ENCODE data around the gene NPTN.

DNA sequence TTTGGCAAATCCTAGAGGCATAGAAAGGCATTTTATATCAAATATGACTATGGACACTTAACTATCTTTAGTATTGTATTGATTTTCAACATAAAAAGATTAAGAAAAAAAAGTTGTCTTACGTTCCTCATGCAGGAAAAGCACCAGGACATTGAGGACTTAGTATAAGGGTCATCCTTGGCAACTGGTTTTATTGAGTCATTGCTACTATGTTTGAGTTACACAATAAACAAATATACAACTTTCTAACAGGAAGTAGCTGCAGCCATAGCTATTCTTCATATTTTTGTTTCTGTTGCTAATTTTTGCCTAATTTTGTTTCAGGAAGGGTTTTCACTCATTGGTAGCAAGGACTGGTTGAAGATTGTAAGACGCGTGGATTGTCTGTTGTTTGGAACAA lies 93.0 kb downstream of the NPTN start:
- TF ChIP-seq POLR2AphosphoS5 (IDR thresholded peaks at IDR 0.05) = no peak
- TF ChIP-seq, protein P1, sequence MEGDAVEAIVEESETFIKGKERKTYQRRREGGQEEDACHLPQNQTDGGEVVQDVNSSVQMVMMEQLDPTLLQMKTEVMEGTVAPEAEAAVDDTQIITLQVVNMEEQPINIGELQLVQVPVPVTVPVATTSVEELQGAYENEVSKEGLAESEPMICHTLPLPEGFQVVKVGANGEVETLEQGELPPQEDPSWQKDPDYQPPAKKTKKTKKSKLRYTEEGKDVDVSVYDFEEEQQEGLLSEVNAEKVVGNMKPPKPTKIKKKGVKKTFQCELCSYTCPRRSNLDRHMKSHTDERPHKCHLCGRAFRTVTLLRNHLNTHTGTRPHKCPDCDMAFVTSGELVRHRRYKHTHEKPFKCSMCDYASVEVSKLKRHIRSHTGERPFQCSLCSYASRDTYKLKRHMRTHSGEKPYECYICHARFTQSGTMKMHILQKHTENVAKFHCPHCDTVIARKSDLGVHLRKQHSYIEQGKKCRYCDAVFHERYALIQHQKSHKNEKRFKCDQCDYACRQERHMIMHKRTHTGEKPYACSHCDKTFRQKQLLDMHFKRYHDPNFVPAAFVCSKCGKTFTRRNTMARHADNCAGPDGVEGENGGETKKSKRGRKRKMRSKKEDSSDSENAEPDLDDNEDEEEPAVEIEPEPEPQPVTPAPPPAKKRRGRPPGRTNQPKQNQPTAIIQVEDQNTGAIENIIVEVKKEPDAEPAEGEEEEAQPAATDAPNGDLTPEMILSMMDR (IDR thresholded peaks at IDR 0.05) = no peak
- no peak for TF ChIP-seq EP300 (IDR thresholded peaks at IDR 0.05)
